Kidney (tissue), 14 donors: ENCODE results near the gene C2orf72. TPM values are rescaled to one million over a fixed set of nuclear protein-coding genes. Genes with fewer than 3 reads are reported as not detected.

ENCODE experiments used
- DNase-seq, 5 donors: peaks; one replicate each; pipeline ENCODE4 v3.0.0-alpha.2; 2013 to 2020
- FAIRE-seq: peaks from 2 replicates; lab custom pipeline; 2012; peaks lifted over from hg19 to GRCh38; lab: Jason Lieb, UNC
- H3K27ac ChIP-seq, 2 donors: one replicate each; pipeline ENCODE4 v1.7.0; 2013; ENCODE audit warnings: low read depth in 2 of 2, low read length in 2 of 2, inconsistent platforms in 1 of 2
- H3K27me3 ChIP-seq: one replicate; pipeline ENCODE4 v1.7.1; 2013; ENCODE audit warnings: low read length, inconsistent platforms; ENCODE audit not compliant: control insufficient read depth, insufficient read depth
- H3K36me3 ChIP-seq, 3 donors: one replicate each; pipeline versions ENCODE4 v1.7.0 to v1.7.1; 2013; ENCODE audit warnings: low read length in 3 of 3, control low read depth in 1 of 3, inconsistent platforms in 1 of 3; ENCODE audit not compliant: insufficient read depth in 3 of 3, control insufficient read depth in 2 of 3
- H3K4me1 ChIP-seq, 3 donors: one replicate each; pipeline versions ENCODE4 v1.7.0 to v1.7.1; 2013; ENCODE audit warnings: low read length in 3 of 3, inconsistent platforms in 1 of 3, low read depth in 1 of 3; ENCODE audit not compliant: control insufficient read depth in 2 of 3, insufficient read depth in 2 of 3
- H3K4me3 ChIP-seq, 3 donors: one replicate each; pipeline versions ENCODE4 v1.7.0 to v1.8.1; 2013; ENCODE audit warnings: low read length in 3 of 3, control low read depth in 1 of 3, inconsistent platforms in 1 of 3
- H3K9ac ChIP-seq, 3 donors: one replicate each; pipeline versions ENCODE4 v1.7.0 to v1.7.1; 2013; ENCODE audit warnings: low read length in 3 of 3, control low read depth in 1 of 3, inconsistent platforms in 1 of 3
- H3K9me3 ChIP-seq, 3 donors: one replicate each; pipeline versions ENCODE4 v1.7.0 to v1.7.1; 2013; ENCODE audit warnings: low read length in 3 of 3, control low read depth in 1 of 3, inconsistent platforms in 1 of 3; ENCODE audit not compliant: control insufficient read depth in 2 of 3, insufficient read depth in 1 of 3
- intact Hi-C: fragments of 100-400 bp; cut with DNase I; formaldehyde crosslinking; loops from one replicate; pipeline ENCODE4 v1.11.1; 2022
- polyA plus RNA-seq: library from polyadenylated mRNA; stranded (reverse); fragments of 350-450 nt; fragmentation: Illumina TruSeq; extraction: RNeasy Lipid Tissue Mini Kit (QIAGEN cat#74804); gene quantifications from one replicate; pipeline ENCODE4 v1.2.3, GENCODE V29; 2014; ENCODE audit warnings: low read depth, low replicate concordance; ENCODE audit not compliant: insufficient read depth
- total RNA-seq: library from RNA; stranded (reverse); fragmentation: NEBNext Ultra II Directional; extraction: Animal tissue kit (Norgen Biotek cat#: 25700); gene quantifications from one replicate; pipeline ENCODE4 v1.2.1, GENCODE V29; 2021
- TF ChIP-seq, protein P1 (sequence below): IDR thresholded peaks from 3 replicates; pipeline ENCODE4 v1.5.1; 2012; ENCODE audit warnings: mild to moderate bottlenecking, moderate library complexity, borderline replicate concordance; ENCODE audit not compliant: insufficient read depth; ENCODE audit errors: extremely low read depth
- donor health status: control.
- donor health status: control.
- donor health status: control.
- donor health status: control.
- donor health status: control.
- donor health status: DM: yes; HTN: yes; CAD: no.
- donor health status: Normal renal cell carcinoma (clear cell type).

Gene C2orf72
- total and polyA plus RNA-seq, 2 donors from 2014 or later: 0.88 to 2.6 TPM

DNA sequence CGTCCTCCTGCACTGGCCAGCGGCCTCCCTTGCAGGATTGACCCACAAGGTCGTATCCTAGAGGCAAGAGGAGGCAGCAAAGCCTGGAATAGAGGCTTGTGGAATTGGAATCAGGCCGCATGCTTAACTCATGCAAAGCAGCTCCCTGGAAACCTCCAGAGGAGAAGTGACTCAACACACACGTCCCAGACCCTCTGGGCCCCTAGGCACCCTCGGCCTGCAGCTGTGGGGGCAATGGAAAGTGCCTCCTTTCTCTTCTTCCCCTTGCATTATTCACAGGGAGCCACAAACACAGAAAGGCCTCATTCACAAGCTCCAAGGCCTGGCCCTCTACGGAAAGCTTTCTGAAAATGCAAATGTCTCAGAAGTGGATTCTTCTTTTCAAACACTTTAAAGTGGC is 21.8 kb upstream of the C2orf72 start:
- intact Hi-C loops: no loop called here
- H3K9ac ChIP-seq: no peak overlapping the region
- no peaks in the 10 kb centered on the region for H3K36me3 ChIP-seq
- no peak overlapping the region for H3K27ac ChIP-seq
- TF ChIP-seq, protein P1, sequence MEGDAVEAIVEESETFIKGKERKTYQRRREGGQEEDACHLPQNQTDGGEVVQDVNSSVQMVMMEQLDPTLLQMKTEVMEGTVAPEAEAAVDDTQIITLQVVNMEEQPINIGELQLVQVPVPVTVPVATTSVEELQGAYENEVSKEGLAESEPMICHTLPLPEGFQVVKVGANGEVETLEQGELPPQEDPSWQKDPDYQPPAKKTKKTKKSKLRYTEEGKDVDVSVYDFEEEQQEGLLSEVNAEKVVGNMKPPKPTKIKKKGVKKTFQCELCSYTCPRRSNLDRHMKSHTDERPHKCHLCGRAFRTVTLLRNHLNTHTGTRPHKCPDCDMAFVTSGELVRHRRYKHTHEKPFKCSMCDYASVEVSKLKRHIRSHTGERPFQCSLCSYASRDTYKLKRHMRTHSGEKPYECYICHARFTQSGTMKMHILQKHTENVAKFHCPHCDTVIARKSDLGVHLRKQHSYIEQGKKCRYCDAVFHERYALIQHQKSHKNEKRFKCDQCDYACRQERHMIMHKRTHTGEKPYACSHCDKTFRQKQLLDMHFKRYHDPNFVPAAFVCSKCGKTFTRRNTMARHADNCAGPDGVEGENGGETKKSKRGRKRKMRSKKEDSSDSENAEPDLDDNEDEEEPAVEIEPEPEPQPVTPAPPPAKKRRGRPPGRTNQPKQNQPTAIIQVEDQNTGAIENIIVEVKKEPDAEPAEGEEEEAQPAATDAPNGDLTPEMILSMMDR: no peak
- DNase-seq (no peak), FAIRE-seq (no peak)
- H3K4me1 ChIP-seq: no peaks in the 10 kb centered on the region
- no peak overlapping the region for H3K4me3 ChIP-seq
- no peaks in the 10 kb centered on the region for H3K27me3 ChIP-seq
- H3K9me3 ChIP-seq: no peaks in the 10 kb centered on the region

DNA sequence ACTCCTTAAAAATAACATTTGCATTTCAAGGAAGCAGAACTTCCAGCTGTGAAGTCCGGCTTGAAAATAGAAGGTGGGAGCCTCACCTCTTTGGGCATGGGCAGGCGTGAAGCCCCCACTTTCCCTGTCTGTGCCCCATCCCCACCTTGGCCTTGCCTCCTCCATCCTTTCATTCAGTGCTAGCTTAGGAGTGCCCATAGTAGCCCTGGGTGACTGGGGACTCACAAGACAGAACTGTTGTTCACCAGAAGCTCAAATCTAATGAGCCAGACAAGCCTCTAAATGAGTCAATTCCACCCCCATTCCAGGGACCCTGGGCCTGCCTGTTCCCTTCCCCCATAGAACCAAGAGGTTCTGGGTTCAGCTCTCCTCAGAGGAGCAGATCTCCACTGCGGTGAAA is 21.4 kb upstream of the C2orf72 start:
- Histone ChIP-seq H3K9ac (no peak overlapping the region), H3K27me3 (no peaks in the 10 kb centered on the region), H3K4me3 (no peak overlapping the region), H3K9me3 (no peaks in the 10 kb centered on the region), H3K4me1 (no peaks in the 10 kb centered on the region), H3K27ac (no peak overlapping the region), H3K36me3 (no peaks in the 10 kb centered on the region)
- intact Hi-C loops: no loop called here
- no peak for FAIRE-seq
- DNase-seq: no peak
- TF ChIP-seq, protein P1: no peak

DNA sequence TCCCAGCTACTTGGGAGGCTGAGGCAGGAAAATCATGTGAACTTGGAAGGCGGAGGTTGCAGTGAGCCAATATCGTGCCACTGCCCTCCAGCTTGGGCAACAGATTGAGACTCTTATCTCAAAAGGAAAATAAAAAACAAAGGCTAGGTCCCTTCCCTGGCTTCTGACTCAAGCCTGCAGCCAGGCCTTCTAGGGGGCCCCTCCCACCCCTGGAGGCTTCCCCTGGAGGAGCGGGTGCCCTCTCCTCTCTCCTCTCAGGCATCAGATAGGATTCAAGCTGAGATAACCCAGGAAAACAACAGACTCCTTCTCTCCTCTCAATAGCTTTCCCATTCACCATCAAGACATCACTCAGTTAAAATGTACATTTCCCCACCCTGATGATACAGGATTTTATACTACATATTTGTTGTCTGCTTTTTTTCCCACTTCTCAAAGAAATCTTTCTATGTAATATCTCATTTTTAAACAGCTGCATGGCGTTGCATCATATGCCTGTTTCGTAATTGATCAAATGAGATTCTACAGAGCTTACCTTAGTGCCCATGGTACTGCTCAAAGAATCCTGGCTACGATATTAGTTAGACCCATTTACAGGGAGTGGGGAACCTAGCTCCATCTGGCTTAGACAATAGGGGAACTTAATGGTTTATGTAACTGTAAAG is 20.6 kb upstream of the C2orf72 start:
- FAIRE-seq: no peak

More for the DNA sequence above, 20.6 kb upstream of the C2orf72 start:
- no peak for DNase-seq
- no peak overlapping the region for H3K4me3 ChIP-seq
- H3K9ac ChIP-seq: no peak overlapping the region
- intact Hi-C loops: no loop called here
- no peaks in the 10 kb centered on the region for H3K36me3 ChIP-seq
- TF ChIP-seq, protein P1: no peak
- no peaks in the 10 kb centered on the region for H3K27me3 ChIP-seq
- no peaks in the 10 kb centered on the region for H3K9me3 ChIP-seq
- H3K27ac ChIP-seq: no peak overlapping the region
- no peaks in the 10 kb centered on the region for H3K4me1 ChIP-seq
